ENCODE measurements around the gene SORCS2. TPM values are rescaled to one million over a fixed set of nuclear protein-coding genes. Genes with fewer than 3 reads are reported as not detected.
A peak's percentile ranks its signal among the peaks of the same experiment; 100 is the strongest.

The SORCS2 gene
- total and polyA plus RNA-seq, 7 donors = 0.18 to 1.5 (median 0.36) TPM

DNA sequence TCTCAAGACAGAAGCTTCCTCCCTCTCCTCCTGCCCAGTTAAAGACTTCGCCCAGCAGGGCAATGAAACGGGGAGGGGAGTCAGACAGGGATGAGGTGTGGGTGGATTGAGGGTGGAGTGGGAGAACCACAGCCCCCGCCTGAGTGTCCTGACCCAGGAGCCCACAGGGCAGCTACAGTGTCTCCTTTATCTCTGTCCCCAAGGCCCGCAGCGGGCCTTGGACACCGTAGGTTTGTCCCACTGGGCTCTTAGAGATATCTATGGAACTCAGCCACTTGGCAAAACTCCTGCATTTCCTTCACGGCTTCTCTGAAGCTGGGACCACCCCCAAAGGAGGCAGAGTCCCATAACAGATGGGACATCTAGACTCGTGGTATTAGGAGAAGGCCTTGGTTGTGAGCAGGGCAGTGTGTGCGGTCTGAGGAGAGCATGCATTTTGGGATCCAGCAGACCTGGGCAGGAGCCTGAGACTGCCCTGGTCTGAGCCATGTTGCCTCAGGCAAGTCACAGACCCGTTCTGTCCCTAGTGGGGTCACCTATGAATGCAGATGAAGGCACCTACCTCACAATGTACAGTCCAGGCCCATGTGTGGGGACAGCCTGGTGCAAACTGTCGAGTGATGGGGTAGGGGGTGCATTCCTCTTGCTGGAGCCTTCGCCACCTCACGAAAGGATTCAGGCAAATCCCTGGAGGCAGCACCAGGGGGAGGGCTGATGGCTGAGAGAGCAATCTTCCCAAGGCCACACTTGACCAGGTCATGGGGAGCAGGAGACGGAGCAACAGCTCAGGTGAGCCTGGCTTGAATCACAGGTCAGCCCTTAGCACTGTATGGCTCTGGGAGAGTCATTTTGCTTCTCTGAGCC, 468.1 kb downstream of the SORCS2 start:
- DNase-seq = peak in 1 of 2 donors; percentile 35
- intact Hi-C loops (cut with DNase I) = no loop called here
- no peak overlapping the region for H3K4me3 ChIP-seq
- ATAC-seq = no peak
- no peaks in the 10 kb centered on the region for H3K4me1 ChIP-seq
- 75 to 79% (median 76%) methylated on average over 14 of the region's 14 CpGs for WGBS, 3 donors
- TF ChIP-seq, protein P1, sequence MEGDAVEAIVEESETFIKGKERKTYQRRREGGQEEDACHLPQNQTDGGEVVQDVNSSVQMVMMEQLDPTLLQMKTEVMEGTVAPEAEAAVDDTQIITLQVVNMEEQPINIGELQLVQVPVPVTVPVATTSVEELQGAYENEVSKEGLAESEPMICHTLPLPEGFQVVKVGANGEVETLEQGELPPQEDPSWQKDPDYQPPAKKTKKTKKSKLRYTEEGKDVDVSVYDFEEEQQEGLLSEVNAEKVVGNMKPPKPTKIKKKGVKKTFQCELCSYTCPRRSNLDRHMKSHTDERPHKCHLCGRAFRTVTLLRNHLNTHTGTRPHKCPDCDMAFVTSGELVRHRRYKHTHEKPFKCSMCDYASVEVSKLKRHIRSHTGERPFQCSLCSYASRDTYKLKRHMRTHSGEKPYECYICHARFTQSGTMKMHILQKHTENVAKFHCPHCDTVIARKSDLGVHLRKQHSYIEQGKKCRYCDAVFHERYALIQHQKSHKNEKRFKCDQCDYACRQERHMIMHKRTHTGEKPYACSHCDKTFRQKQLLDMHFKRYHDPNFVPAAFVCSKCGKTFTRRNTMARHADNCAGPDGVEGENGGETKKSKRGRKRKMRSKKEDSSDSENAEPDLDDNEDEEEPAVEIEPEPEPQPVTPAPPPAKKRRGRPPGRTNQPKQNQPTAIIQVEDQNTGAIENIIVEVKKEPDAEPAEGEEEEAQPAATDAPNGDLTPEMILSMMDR (IDR thresholded peaks at IDR 0.05) = no peak
- no peaks in the 10 kb centered on the region for H3K36me3 ChIP-seq (ENCODE audit: insufficient read depth in 1 of 2, low read depth in 1 of 2)
- no peaks in the 10 kb centered on the region for H3K27me3 ChIP-seq (ENCODE audit: insufficient read depth in 3 of 3, low read length in 2 of 3)
- no peaks in the 10 kb centered on the region for H3K9me3 ChIP-seq
- H3K27ac ChIP-seq = no peak overlapping the region

DNA sequence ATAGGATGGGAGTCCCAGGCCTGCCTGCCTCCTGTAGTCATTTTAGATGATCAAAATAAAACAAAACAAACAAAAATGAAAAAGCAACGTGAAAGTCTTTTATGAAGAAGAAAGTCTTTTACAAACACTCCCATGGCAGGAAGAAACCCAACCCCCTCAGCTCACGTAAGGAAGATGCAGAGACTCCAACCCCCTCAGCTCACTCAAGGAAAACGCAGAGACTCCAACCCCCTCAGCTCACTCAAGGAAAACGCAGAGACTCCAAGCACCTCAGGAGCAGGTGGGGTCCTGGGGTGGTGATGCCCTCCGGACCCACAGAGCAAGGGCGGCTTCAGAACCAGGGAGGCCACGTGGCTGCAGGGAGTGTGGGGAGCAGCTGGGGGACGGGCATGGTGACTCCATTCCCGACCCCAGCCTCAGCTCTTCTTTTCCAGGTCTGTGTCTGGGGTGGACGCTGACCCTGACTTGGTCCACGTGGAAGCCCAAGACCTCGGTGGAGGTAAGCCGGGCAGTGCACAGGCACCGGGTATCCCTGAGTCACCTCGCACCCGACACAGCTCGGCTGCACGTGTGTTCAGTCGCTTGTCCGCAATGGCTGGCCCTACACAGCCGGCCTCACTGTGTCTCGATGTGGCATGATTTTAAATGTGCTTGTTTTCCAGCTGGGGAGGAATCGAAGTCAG, 468.9 kb downstream of the SORCS2 start:
- DNase-seq = peak in 1 of 2 donors; percentile 49
- no peak overlapping the region for H3K27ac ChIP-seq
- H3K9me3 ChIP-seq = no peaks in the 10 kb centered on the region
- 87 to 90% (median 88%) methylated on average over 23 of the region's 23 CpGs for WGBS, 3 donors
- TF ChIP-seq, protein P1 (IDR thresholded peaks at IDR 0.05) = no peak
- H3K4me1 ChIP-seq = no peaks in the 10 kb centered on the region
- H3K36me3 ChIP-seq (ENCODE audit: insufficient read depth in 1 of 2, low read depth in 1 of 2) = no peaks in the 10 kb centered on the region
- no peaks in the 10 kb centered on the region for H3K27me3 ChIP-seq (ENCODE audit: insufficient read depth in 3 of 3, low read length in 2 of 3)
- H3K4me3 ChIP-seq = no peak overlapping the region
- intact Hi-C loops (cut with DNase I) = no loop called here
- no peak for ATAC-seq

DNA sequence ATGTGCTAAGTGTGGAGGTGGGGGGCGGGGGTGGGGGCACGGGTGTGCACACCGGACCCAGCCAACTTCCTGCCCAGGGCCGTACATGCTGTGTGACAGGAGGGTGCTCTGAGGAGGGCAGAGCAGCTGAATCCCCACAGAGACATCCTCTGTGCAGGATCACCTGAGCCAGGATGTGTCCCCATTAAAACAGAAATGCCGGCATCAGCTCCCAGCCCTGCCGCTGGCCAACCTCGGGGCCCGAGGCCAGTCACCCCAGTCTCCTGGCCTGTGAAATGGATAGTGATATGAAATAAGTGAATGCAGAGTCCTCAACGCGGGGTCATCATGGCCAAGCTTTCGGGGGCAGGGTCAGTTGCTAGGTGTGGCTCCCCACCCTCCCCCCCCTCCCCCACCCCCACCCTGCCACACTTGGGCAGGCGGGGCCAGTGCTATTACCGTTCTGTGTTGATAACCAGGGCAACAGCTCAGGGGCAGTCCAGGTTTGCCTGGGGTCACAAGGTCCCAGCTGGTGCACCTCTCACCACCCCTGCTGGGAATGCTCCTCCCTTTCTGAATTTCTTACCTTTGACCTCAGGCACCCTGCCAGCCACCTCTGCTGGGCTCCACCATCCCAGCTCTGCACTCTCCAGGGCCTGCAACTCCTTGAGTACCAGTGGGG, 469.6 kb downstream of the SORCS2 start:
- ATAC-seq (no peak), DNase-seq (peak in 1 of 2 donors; percentile 11)
- Histone ChIP-seq H3K27me3 (ENCODE audit: insufficient read depth in 3 of 3, low read length in 2 of 3) (no peaks in the 10 kb centered on the region), H3K4me3 (no peak overlapping the region), H3K27ac (no peak overlapping the region), H3K36me3 (ENCODE audit: insufficient read depth in 1 of 2, low read depth in 1 of 2) (no peaks in the 10 kb centered on the region), H3K9me3 (no peaks in the 10 kb centered on the region), H3K4me1 (no peaks in the 10 kb centered on the region)
- TF ChIP-seq, protein P1 (IDR thresholded peaks at IDR 0.05) = no peak
- whole genome bisulfite sequencing, 3 donors = 68 to 81% (median 77%) methylated on average over 11 to 13 of the region's 13 CpGs
- intact Hi-C loops (cut with DNase I) = no loop called here

DNA sequence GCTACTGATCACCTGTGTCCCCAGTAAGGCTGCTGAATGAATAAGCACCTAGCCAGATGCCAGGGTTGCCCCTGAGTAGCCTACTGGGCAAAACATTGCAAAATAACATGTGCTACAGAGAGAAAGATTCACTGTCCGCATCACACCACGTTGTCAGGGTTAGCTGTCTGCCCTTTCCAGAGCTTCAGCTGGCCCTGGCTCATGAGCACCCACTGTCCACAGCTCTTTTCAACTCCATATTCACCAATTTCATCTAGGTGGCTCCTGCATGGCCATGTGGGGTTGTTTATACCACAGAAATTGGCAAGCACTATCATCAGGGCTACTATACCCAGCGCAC, 470.1 kb downstream of the SORCS2 start:
- Histone ChIP-seq H3K4me1 (no peaks in the 10 kb centered on the region), H3K4me3 (no peak overlapping the region), H3K36me3 (ENCODE audit: insufficient read depth in 1 of 2, low read depth in 1 of 2) (no peaks in the 10 kb centered on the region), H3K27ac (no peak overlapping the region), H3K27me3 (ENCODE audit: insufficient read depth in 3 of 3, low read length in 2 of 3) (no peaks in the 10 kb centered on the region), H3K9me3 (no peaks in the 10 kb centered on the region)
- intact Hi-C loops (cut with DNase I) = no loop called here
- no peak for ATAC-seq
- WGBS, 3 donors = 89 to 96% (median 93%) methylated on average over 3 of the region's 3 CpGs
- TF ChIP-seq, protein P1 (IDR thresholded peaks at IDR 0.05) = no peak
- DNase-seq = peak in 1 of 2 donors; percentile 4

Measured in psoas muscle (tissue), 8 donors.